ENCODE measurements around the gene MYOCD. TPM values are rescaled to one million over a fixed set of nuclear protein-coding genes. Genes with fewer than 3 reads are reported as not detected.

MYOCD gene
- total and polyA plus RNA-seq, 8 donors = 1.4 to 61.4 (median 14.0) TPM

DNA sequence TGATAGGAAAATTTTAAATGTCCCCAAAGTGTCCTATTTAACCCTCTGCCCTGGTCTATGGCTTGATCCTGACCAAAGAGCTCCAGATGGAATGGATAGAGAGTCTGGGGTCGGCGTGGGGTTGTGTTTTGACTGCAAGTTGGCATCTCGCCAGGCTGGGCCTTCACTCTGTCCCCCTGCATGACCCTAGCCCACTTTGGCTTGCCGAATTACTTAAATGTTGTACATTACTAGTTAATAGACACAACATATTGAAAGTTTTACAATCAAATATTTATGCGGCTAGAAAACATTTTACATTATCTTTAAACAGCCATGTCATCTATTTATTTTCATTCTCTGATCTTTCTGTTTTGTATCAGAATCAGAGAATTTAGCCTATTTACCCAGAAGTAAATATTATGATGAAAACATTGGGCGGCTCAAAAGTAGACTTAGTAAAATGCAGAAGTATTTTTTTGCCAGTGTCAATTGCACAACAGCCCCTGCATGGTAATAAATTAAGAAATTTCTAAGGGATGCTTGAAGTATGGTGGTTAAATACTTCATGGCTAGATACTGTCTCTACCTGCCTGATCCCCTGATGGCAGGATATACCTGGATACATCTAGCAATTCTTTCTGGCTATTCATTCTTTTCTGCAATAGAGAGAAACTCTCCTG, 18.8 kb upstream of the MYOCD start:
- WGBS, 5 donors = 59 to 72% (median 64%) methylated on average over 6 of the region's 6 CpGs
- H3K4me1 ChIP-seq = peaks cover 0 to 15% (median 7%) of the 10 kb centered on the region in 4 donors
- H3K36me3 ChIP-seq = no peaks in the 10 kb centered on the region
- no peak for DNase-seq
- H3K27me3 ChIP-seq = no peaks in the 10 kb centered on the region
- no peak overlapping the region for H3K27ac ChIP-seq
- no peaks in the 10 kb centered on the region for H3K9me3 ChIP-seq
- H3K4me3 ChIP-seq = no peak overlapping the region
- intact Hi-C loops (cut with DNase I; ENCODE audit: low total_unique reads) = no loop called here
- TF ChIP-seq POLR2A (IDR thresholded peaks at IDR 0.05) (no peak), CTCF (IDR thresholded peaks at IDR 0.05) (no peak), POLR2AphosphoS5 (IDR thresholded peaks at IDR 0.05) (no peak), EP300 (IDR thresholded peaks at IDR 0.05) (no peak)

DNA sequence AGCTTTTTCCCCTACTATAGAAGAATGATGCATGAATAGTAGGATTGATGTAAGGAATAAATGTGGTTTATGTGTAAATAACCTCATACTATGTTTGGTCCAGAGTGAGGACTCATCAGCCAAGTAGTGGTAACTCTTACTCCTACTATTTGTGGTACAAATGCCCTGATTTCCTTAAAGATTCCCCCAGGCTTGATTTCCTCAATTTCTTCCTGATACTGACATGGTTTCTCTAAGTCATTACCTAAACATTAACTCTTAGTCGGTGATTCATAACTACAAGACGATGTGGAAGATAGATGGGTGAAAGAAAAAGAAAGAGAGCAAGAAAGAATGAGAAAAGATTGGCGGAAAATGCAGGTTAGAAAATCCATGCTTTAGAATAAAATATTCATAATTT, 17.2 kb upstream of the MYOCD start:
- no peaks in the 10 kb centered on the region for H3K9me3 ChIP-seq
- H3K4me3 ChIP-seq = no peak overlapping the region
- H3K27ac ChIP-seq = no peak overlapping the region
- 89 to 96% (median 91%) methylated on average over 3 of the region's 3 CpGs for WGBS, 5 donors
- intact Hi-C loops (cut with DNase I; ENCODE audit: low total_unique reads) = no loop called here
- TF ChIP-seq CTCF (IDR thresholded peaks at IDR 0.05) = no peak
- no peak for TF ChIP-seq EP300 (IDR thresholded peaks at IDR 0.05)
- TF ChIP-seq POLR2AphosphoS5 (IDR thresholded peaks at IDR 0.05) = no peak
- TF ChIP-seq POLR2A (IDR thresholded peaks at IDR 0.05) = no peak
- H3K36me3 ChIP-seq = no peaks in the 10 kb centered on the region
- no peak for DNase-seq
- no peaks in the 10 kb centered on the region for H3K27me3 ChIP-seq
- peaks cover 0 to 15% (median 7%) of the 10 kb centered on the region in 4 donors for H3K4me1 ChIP-seq

GRCh38 chr17:12655936-12656335, 9.8 kb upstream of the MYOCD start:
- 91 to 97% (median 96%) methylated on average over 4 of the region's 4 CpGs for WGBS, 5 donors
- TF ChIP-seq POLR2AphosphoS5 (IDR thresholded peaks at IDR 0.05) = no peak
- TF ChIP-seq CTCF (IDR thresholded peaks at IDR 0.05) = no peak
- no peak for TF ChIP-seq POLR2A (IDR thresholded peaks at IDR 0.05)
- TF ChIP-seq EP300 (IDR thresholded peaks at IDR 0.05) = no peak
- no peak for DNase-seq
- no peak overlapping the region for H3K4me3 ChIP-seq
- no peak overlapping the region for H3K27ac ChIP-seq
- H3K36me3 ChIP-seq = no peaks in the 10 kb centered on the region
- no peaks in the 10 kb centered on the region for H3K27me3 ChIP-seq
- intact Hi-C loops (cut with DNase I; ENCODE audit: low total_unique reads) = no loop called here
- no peaks in the 10 kb centered on the region for H3K9me3 ChIP-seq
- H3K4me1 ChIP-seq = peaks cover 0 to 2% (median 0%) of the 10 kb centered on the region in 4 donors

- H3K4me1 ChIP-seq = no peaks in the 10 kb centered on the region
- WGBS, 5 donors = 63 to 97% (median 87%) methylated on average over 2 of the region's 2 CpGs
- H3K9me3 ChIP-seq = no peaks in the 10 kb centered on the region
- DNase-seq = no peak
- H3K27ac ChIP-seq = no peak overlapping the region
- TF ChIP-seq POLR2A (IDR thresholded peaks at IDR 0.05) (no peak), CTCF (IDR thresholded peaks at IDR 0.05) (no peak), EP300 (IDR thresholded peaks at IDR 0.05) (no peak), POLR2AphosphoS5 (IDR thresholded peaks at IDR 0.05) (no peak)
- H3K36me3 ChIP-seq = no peaks in the 10 kb centered on the region
- intact Hi-C loops (cut with DNase I; ENCODE audit: low total_unique reads) = no loop called here
- no peak overlapping the region for H3K4me3 ChIP-seq
- H3K27me3 ChIP-seq = no peaks in the 10 kb centered on the region
Observed at GRCh38 chr17:12656354-12656753, 9.3 kb upstream of the MYOCD start.

Data from stomach (tissue), 9 donors.